HCT116 (cell line): ENCODE results near the gene FOXP1. TPM values are rescaled to one million over a fixed set of nuclear protein-coding genes. Genes with fewer than 3 reads are reported as not detected.

Experiments
- ATAC-seq: fragments of 200-7000 bp; cut with Tn5 transposase; 2 replicates; pipeline ENCODE4 v1.9.1; 2020; ENCODE audit warnings: mild to moderate bottlenecking, moderate library complexity
- BruUV-seq: library from RNA; stranded (reverse); fragments of 400-500 nt; replicated peaks from 2 replicates; lab custom pipeline; 2021; lab: Mats Ljungman, UMichigan
- CTCF ChIA-PET: fragments of 300-600 bp; sonication (Branson Sonifier 250); formaldehyde crosslinking; loops from one replicate; lab custom pipeline; 2021; ENCODE audit warnings: antibody characterized with exemption; lab: Charles Lee
- POLR2A ChIA-PET: fragments of 300-600, 350-600 bp; sonication (Branson Sonifier 250); formaldehyde crosslinking; loops from one replicate; lab custom pipeline; 2021; ENCODE audit warnings: antibody characterized with exemption; lab: Charles Lee
- RAD21 ChIA-PET, 2 experiments: fragments of 300-600 bp; sonication (Branson Sonifier 250); formaldehyde crosslinking; loops; one replicate each; lab custom pipeline; 2023; ENCODE audit warnings: low total read pairs in 2 of 2; ENCODE audit not compliant: uncharacterized antibody in 2 of 2, unreplicated experiment in 2 of 2, low non-redundant PET in 1 of 2; lab: Charles Lee
- DNase-seq: peaks from one replicate; pipeline ENCODE4 v3.0.0-alpha.2; 2010; ENCODE audit warnings: low read depth, low spot score
- H2AFZ ChIP-seq: fragments of 200-600 bp; shearing (Covaris generic), sonication (generic); 2 replicates; pipeline ENCODE4 v1.6.1; 2017; ENCODE audit warnings: low read depth, mixed run types, mixed read lengths, antibody characterized with exemption, low read length; ENCODE audit not compliant: poor library complexity, severe bottlenecking
- H3K27ac ChIP-seq: 2 replicates; pipeline ENCODE4 v1.5.1; 2012; ENCODE audit warnings: low read depth, low read length
- H3K27me3 ChIP-seq: fragments of 200-600 bp; sonication (generic); 2 replicates; pipeline ENCODE4 v1.6.1; 2016; ENCODE audit warnings: mixed run types, low read length, mixed read lengths; ENCODE audit not compliant: insufficient read depth
- H3K36me3 ChIP-seq, 2 experiments: fragments of 200-500 bp in 1 of 2; fragments of 200-600 bp in 1 of 2; sonication (Bioruptor generic) in 1 of 2; sonication (generic) in 1 of 2; 2 replicates each; pipeline versions ENCODE4 v1.5.1 to v1.6.1; 2014 to 2016; ENCODE audit warnings: low read length in 2 of 2, inconsistent platforms in 1 of 2, mixed read lengths in 1 of 2, mixed run types in 1 of 2; ENCODE audit not compliant: insufficient read depth in 2 of 2, control insufficient read depth in 1 of 2
- H3K4me1 ChIP-seq, 2 experiments: fragments of 200-600 bp in 1 of 2; sonication (generic) in 1 of 2; 2 replicates each; pipeline versions ENCODE4 v1.5.1 to v1.6.1; 2012 to 2017; ENCODE audit warnings: low read length in 2 of 2, inconsistent platforms in 1 of 2, mild to moderate bottlenecking in 1 of 2, mixed read lengths in 1 of 2, mixed run types in 1 of 2, moderate library complexity in 1 of 2; ENCODE audit not compliant: insufficient read depth in 2 of 2, control insufficient read depth in 1 of 2
- H3K4me2 ChIP-seq: fragments of 200-600 bp; sonication (generic); 2 replicates; pipeline ENCODE4 v1.6.1; 2017; ENCODE audit warnings: mixed run types, low read length, mixed read lengths
- H3K4me3 ChIP-seq, 2 experiments: fragments of 200-600 bp in 1 of 2; sonication (generic) in 1 of 2; replicated peaks in 1 of 2; 2 replicates each; pipeline ENCODE4 v1.5.1; 2011 to 2016; ENCODE audit warnings: low read length in 2 of 2, control low read depth in 1 of 2, low read depth in 1 of 2, mild to moderate bottlenecking in 1 of 2, mixed read lengths in 1 of 2, mixed run types in 1 of 2
- H3K79me2 ChIP-seq: fragments of 200-600 bp; sonication (generic); 2 replicates; pipeline ENCODE4 v1.6.1; 2017; ENCODE audit warnings: mild to moderate bottlenecking, mixed run types, low read length, moderate library complexity, mixed read lengths; ENCODE audit not compliant: insufficient read depth
- H3K9ac ChIP-seq: fragments of 200-600 bp; sonication (generic); 2 replicates; pipeline ENCODE4 v1.6.1; 2016; ENCODE audit warnings: low read length, mixed read lengths
- H3K9me2 ChIP-seq: fragments of 200-600 bp; sonication (generic), shearing (Covaris generic); 2 replicates; pipeline ENCODE4 v1.6.1; 2017; ENCODE audit warnings: mixed run types, mild to moderate bottlenecking, moderate library complexity; ENCODE audit not compliant: insufficient read depth
- H3K9me3 ChIP-seq, 2 experiments: fragments of 200-500 bp in 1 of 2; fragments of 200-600 bp in 1 of 2; sonication (Bioruptor generic) in 1 of 2; sonication (generic) in 1 of 2; 2 replicates each; pipeline ENCODE4 v1.6.1; 2014 to 2017; ENCODE audit warnings: low read length in 2 of 2, mixed read lengths in 2 of 2, inconsistent platforms in 1 of 2, low read depth in 1 of 2, mild to moderate bottlenecking in 1 of 2, mixed run types in 1 of 2, moderate library complexity in 1 of 2; ENCODE audit not compliant: control insufficient read depth in 1 of 2, insufficient read depth in 1 of 2
- H4K20me1 ChIP-seq: fragments of 200-600 bp; sonication (generic), shearing (Covaris generic); 2 replicates; pipeline ENCODE4 v1.6.1; 2017; ENCODE audit warnings: mixed run types, mild to moderate bottlenecking, moderate library complexity; ENCODE audit not compliant: insufficient read depth
- ATF3 ChIP-seq: IDR thresholded peaks from 2 replicates; pipeline ENCODE4 v1.6.1; 2012
- CEBPB ChIP-seq: IDR thresholded peaks from 2 replicates; pipeline ENCODE4 v1.6.1; 2012; ENCODE audit warnings: low read depth
- EZH2 ChIP-seq: fragments of 200-600 bp; sonication (generic); IDR thresholded peaks from 2 replicates; pipeline ENCODE4 v1.6.1; 2017; ENCODE audit warnings: antibody characterized with exemption, mixed run types
- FOSL1 ChIP-seq: IDR thresholded peaks from 2 replicates; pipeline ENCODE4 v1.6.1; 2012; ENCODE audit warnings: low read depth
- POLR2A ChIP-seq: IDR thresholded peaks from 2 replicates; pipeline ENCODE4 v1.7.0; 2011; ENCODE audit warnings: borderline replicate concordance; ENCODE audit not compliant: insufficient read depth, insufficient read length; ENCODE audit errors: extremely low read depth
- REST ChIP-seq: IDR thresholded peaks from 2 replicates; pipeline ENCODE4 v1.6.1; 2012; ENCODE audit warnings: low read depth
- SIN3A ChIP-seq: IDR thresholded peaks from 2 replicates; pipeline ENCODE4 v1.6.1; 2012; ENCODE audit warnings: low read depth
- SP1 ChIP-seq: IDR thresholded peaks from 2 replicates; pipeline ENCODE4 v1.6.1; 2012; ENCODE audit warnings: low read depth
- intact Hi-C: fragments of 100-400 bp; cut with micrococcal nuclease; formaldehyde crosslinking; loops from 2 replicates; pipeline ENCODE4 v1.10.0; 2022
- total RNA-seq: library from RNA; stranded (reverse); gene quantifications from one replicate; pipeline ENCODE4 v1.2.1, GENCODE V29; 2021; ENCODE audit not compliant: unreplicated experiment

The FOXP1 gene
- total RNA-seq, 1 experiment from 2014 or later, result 11.4 TPM

- intact Hi-C loops, result no loop called here
- Histone ChIP-seq H4K20me1 (no peaks in the 10 kb centered on the region), H3K36me3 (no peaks in the 10 kb centered on the region), H3K4me1 (peaks cover 5 to 24% of the 10 kb centered on the region in 2 experiments; a peak in 3 of 4 replicates), H3K79me2 (no peaks in the 10 kb centered on the region), H2AFZ (no peak overlapping the region), H3K27me3 (no peaks in the 10 kb centered on the region), H3K9ac (no peak overlapping the region), H3K9me3 (no peaks in the 10 kb centered on the region), H3K9me2 (no peaks in the 10 kb centered on the region), H3K27ac (no peak overlapping the region), H3K4me2 (no peak overlapping the region), H3K4me3 (no peak overlapping the region)
- TF ChIP-seq REST, result no peak
- no peak for TF ChIP-seq FOSL1
- TF ChIP-seq ATF3, result no peak
- no peak for TF ChIP-seq CEBPB
- ChIA-PET CTCF (no interaction called here), RAD21 (no interaction called here), POLR2A (no interaction called here)
- no TSS peak for BruUV-seq
- DNase-seq (no peak), ATAC-seq (no peak)
Observed at GRCh38 chr3:71500696-71501095, 82.8 kb downstream of the FOXP1 start.

- TF ChIP-seq POLR2A (no peak), SIN3A (no peak), EZH2 (no peak), SP1 (no peak)
- TF ChIP-seq, all 23 proteins: peak for 0
- Histone ChIP-seq H3K79me2 (no peaks in the 10 kb centered on the region), H2AFZ (no peak overlapping the region), H3K27me3 (no peaks in the 10 kb centered on the region), H4K20me1 (no peaks in the 10 kb centered on the region), H3K36me3 (no peaks in the 10 kb centered on the region), H3K4me1 (peaks cover 3 to 16% of the 10 kb centered on the region in 2 experiments; a peak in 3 of 4 replicates), H3K4me2 (no peak overlapping the region), H3K9ac (no peak overlapping the region), H3K9me2 (no peaks in the 10 kb centered on the region), H3K27ac (no peak overlapping the region), H3K4me3 (no peak overlapping the region), H3K9me3 (no peaks in the 10 kb centered on the region)
- ChIA-PET RAD21 (no interaction called here), POLR2A (no interaction called here), CTCF (no interaction called here)
- intact Hi-C loops, result no loop called here
- DNase-seq (no peak), ATAC-seq (no peak)
- BruUV-seq, result no TSS peak
Observed at GRCh38 chr3:71499227-71499876, 84.2 kb downstream of the FOXP1 start.
